Measurements from ENCODE around the gene EXOC3L4.
"Not testable (repeated sequence)": the region's sequence is repeated elsewhere in the genome, so short reads cannot be mapped to it uniquely, and the experiment has no call there.

DNA sequence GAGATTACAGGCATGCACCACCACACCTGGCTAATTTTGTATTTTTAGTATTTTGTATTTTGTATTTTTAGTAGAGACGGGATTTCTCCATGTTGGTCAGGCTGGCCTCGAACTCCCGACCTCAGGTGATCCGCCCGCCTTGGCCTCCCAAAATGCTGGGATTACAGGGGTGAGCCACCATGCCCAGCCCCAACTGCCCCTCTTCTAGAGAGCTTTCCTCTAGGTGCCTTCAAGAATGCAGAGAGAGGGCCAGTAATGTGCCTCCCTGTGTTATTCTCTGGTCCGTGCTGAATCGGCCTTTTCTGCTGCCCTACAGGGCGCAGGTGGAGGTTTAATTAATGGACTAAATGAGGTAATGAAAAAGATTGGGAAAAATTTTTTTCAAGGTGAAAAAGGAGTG is 25.0 kb downstream of the EXOC3L4 start:
- TF ChIP-seq, protein P1, sequence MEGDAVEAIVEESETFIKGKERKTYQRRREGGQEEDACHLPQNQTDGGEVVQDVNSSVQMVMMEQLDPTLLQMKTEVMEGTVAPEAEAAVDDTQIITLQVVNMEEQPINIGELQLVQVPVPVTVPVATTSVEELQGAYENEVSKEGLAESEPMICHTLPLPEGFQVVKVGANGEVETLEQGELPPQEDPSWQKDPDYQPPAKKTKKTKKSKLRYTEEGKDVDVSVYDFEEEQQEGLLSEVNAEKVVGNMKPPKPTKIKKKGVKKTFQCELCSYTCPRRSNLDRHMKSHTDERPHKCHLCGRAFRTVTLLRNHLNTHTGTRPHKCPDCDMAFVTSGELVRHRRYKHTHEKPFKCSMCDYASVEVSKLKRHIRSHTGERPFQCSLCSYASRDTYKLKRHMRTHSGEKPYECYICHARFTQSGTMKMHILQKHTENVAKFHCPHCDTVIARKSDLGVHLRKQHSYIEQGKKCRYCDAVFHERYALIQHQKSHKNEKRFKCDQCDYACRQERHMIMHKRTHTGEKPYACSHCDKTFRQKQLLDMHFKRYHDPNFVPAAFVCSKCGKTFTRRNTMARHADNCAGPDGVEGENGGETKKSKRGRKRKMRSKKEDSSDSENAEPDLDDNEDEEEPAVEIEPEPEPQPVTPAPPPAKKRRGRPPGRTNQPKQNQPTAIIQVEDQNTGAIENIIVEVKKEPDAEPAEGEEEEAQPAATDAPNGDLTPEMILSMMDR (IDR thresholded peaks at IDR 0.05): not testable (repeated sequence)
- not testable (repeated sequence) for TF ChIP-seq ZFX (IDR thresholded peaks at IDR 0.05; ENCODE audit: borderline replicate concordance)
